Activated CD4-positive, alpha-beta T cell treated with anti-CD3 and anti-CD28 coated beads for 36 hours (primary cell): ENCODE measurements around the gene OSBP2. TPM values are rescaled to one million over a fixed set of nuclear protein-coding genes. Genes with fewer than 3 reads are reported as not detected.
A peak's percentile ranks its signal among the peaks of the same experiment; 100 is the strongest.

ENCODE experiments used
- ATAC-seq: fragments of 200-7000 bp; cut with Tn5 transposase; one replicate; pipeline ENCODE4 v1.10.0; 2021; ENCODE audit warnings: mild to moderate bottlenecking, moderate library complexity
- CTCF ChIA-PET: fragments of 350-600 bp; sonication (Branson Sonifier 250); formaldehyde crosslinking; loops from one replicate; lab custom pipeline; 2021; ENCODE audit warnings: antibody characterized with exemption; lab: Charles Lee
- POLR2A ChIA-PET: fragments of 350-600 bp; sonication (Branson Sonifier 250); formaldehyde crosslinking; loops from one replicate; lab custom pipeline; 2021; ENCODE audit warnings: antibody characterized with exemption, inconsistent platforms; lab: Charles Lee
- DNase-seq: peaks from one replicate; pipeline ENCODE4 v3.0.0-alpha.2; 2020
- H3K27ac Mint-ChIP-seq: one replicate; pipeline ENCODE4 v1.8.0; 2021; ENCODE audit warnings: mixed read lengths
- H3K27me3 Mint-ChIP-seq: one replicate; pipeline ENCODE4 v1.8.0; 2021; ENCODE audit warnings: mixed read lengths
- H3K36me3 Mint-ChIP-seq: one replicate; pipeline ENCODE4 v1.8.0; 2021; ENCODE audit warnings: low read depth, mixed read lengths
- H3K4me1 Mint-ChIP-seq: one replicate; pipeline ENCODE4 v1.8.0; 2021; ENCODE audit warnings: mixed read lengths
- H3K4me3 Mint-ChIP-seq: one replicate; pipeline ENCODE4 v1.8.0; 2021; ENCODE audit warnings: mild to moderate bottlenecking, moderate library complexity, mixed read lengths
- H3K9me3 Mint-ChIP-seq: one replicate; pipeline ENCODE4 v1.8.0; 2021; ENCODE audit warnings: low read depth, mixed read lengths
- intact Hi-C, 2 experiments: fragments of 100-400 bp; cut with DNase I in 1 of 2; cut with micrococcal nuclease in 1 of 2; formaldehyde crosslinking; loops; one replicate each; pipeline versions ENCODE4 v1.14.2 to v1.15.1; 2022 to 2024; cut with DNase I, micrococcal nuclease
- total RNA-seq, 2 experiments: library from RNA; stranded (reverse); gene quantifications; one replicate each; pipeline ENCODE4 v1.2.3, GENCODE V29; 2021

The OSBP2 gene
- total RNA-seq, 2 experiments from 2014 or later, result 1.2 to 1.4 TPM

DNA sequence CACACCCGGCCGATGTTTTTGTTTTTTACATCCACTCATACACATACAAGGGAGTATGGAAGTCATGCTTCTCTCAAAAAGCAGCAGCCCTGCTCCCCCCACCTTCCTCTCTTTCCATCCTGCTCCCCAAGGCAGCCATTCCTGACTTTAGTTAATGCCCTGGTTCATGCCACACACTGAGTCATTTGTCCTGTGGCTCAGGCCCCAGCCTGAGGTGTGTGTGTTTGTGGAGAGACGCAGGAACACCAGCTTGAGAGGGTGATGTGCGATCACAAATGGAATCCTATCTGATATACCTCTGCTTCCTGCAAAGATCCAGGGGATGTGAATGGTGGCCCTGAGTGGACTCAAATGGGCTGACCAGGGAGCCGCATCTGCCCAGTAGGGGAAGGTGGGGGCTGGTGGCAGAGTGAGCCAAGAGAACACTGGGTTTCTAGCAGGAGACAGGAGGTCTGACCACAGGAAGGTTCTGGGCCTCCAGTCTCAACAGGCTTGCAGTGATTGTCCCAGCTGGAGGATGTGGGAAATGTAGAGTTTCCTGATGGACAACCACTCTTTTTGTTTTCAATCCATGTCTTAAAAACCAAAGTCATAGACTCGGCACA lies 86.7 kb downstream of the OSBP2 start:
- Mint-ChIP-seq H3K36me3 (no peaks in the 10 kb centered on the region), H3K4me3 (no peak overlapping the region), H3K9me3 (no peaks in the 10 kb centered on the region), H3K27ac (no peak overlapping the region), H3K27me3 (peaks cover 2% of the 10 kb centered on the region), H3K4me1 (peaks cover 2% of the 10 kb centered on the region)
- intact Hi-C loops, result no loop called here
- CTCF ChIA-PET, result no interaction called here
- POLR2A ChIA-PET, result no interaction called here
- no peak for ATAC-seq
- no peak for DNase-seq

DNA sequence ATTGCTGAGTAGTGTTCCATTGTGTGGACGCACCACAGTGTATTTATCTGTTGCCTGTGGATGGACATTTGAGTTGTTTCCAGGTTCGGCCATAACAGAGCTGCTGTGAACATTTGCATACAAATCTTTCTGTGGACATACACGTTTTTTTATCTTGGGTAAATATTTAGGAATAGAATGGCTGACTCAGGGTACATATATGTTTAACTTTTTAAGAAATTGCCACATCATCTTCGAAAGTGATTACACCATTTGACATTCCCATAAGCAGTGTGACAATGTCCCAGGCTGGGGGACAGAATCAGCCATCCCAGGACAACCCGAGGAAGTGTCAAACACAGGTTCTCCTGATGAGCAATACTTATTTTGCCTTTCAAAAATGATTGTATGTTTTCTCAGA lies 87.9 kb downstream of the OSBP2 start:
- intact Hi-C loops, result no loop called here
- DNase-seq (no peak), ATAC-seq (no peak)
- Mint-ChIP-seq H3K27me3 (peaks cover 2% of the 10 kb centered on the region), H3K4me3 (no peak overlapping the region), H3K27ac (no peak overlapping the region), H3K36me3 (no peaks in the 10 kb centered on the region), H3K9me3 (no peaks in the 10 kb centered on the region), H3K4me1 (peaks cover 2% of the 10 kb centered on the region)
- POLR2A ChIA-PET, result no interaction called here
- CTCF ChIA-PET, result interaction anchor here (0.8 kb wide), 1 partner anchor 389 kb away, joined by 3 read pairs; no protein-coding TSS in a partner anchor

DNA sequence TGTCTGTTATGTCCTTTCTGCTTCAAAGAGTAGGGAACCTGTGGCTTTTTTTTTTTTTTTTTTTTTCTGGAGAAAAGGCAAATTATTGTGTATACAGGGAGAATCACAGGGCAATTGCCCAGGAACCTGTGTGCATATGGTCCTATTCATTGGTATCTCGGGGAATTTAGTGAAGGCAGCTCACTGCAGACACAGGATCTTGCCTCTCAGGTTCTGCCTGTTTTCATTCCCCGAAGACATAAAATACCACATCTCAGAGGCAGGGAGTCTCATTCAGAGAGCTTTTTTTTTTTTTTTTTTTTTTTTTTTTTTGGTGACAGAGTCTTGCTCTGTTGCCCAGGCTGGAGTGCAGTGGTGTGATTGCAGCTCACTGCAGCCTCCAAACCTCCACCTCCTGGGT lies 88.3 kb downstream of the OSBP2 start:
- Mint-ChIP-seq H3K4me3 (no peak overlapping the region), H3K4me1 (peaks cover 2% of the 10 kb centered on the region), H3K27ac (no peak overlapping the region), H3K27me3 (peaks cover 2% of the 10 kb centered on the region), H3K9me3 (no peaks in the 10 kb centered on the region), H3K36me3 (no peaks in the 10 kb centered on the region)
- intact Hi-C loops, result no loop called here
- ATAC-seq (no peak), DNase-seq (no peak)
- ChIA-PET POLR2A (no interaction called here), CTCF (interaction anchor here (0.8 kb wide), 1 partner anchor 389 kb away, joined by 3 read pairs; no protein-coding TSS in a partner anchor)

DNA sequence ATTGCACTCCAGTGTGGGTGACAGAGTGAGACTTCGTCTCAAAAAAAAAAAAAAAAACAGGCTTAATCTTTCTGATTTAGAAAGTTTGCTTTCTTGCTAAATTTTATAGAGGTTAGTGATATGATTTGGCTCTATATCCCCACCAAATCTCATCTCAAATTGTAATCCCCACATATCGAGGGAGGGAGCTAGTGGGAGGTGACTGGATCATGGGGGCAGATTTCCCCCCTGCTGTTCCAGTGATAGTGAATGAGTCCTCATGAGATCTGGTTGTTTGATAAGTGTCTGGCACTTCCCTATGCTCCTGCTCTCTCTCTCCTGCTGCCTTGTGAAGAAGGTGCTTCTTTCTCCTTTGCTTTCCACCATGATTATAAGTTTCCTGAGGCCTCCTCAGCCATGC lies 90.9 kb downstream of the OSBP2 start:
- ChIA-PET POLR2A (no interaction called here), CTCF (interaction anchor here (0.7 kb wide), 2 partner anchors 151 to 218 kb away, joined by 3 to 4 read pairs; no protein-coding TSS in a partner anchor)
- Mint-ChIP-seq H3K9me3 (no peaks in the 10 kb centered on the region), H3K4me3 (no peak overlapping the region), H3K4me1 (no peaks in the 10 kb centered on the region), H3K27me3 (no peaks in the 10 kb centered on the region), H3K27ac (no peak overlapping the region), H3K36me3 (no peaks in the 10 kb centered on the region)
- intact Hi-C loops, result no loop called here
- DNase-seq (no peak), ATAC-seq (no peak)

DNA sequence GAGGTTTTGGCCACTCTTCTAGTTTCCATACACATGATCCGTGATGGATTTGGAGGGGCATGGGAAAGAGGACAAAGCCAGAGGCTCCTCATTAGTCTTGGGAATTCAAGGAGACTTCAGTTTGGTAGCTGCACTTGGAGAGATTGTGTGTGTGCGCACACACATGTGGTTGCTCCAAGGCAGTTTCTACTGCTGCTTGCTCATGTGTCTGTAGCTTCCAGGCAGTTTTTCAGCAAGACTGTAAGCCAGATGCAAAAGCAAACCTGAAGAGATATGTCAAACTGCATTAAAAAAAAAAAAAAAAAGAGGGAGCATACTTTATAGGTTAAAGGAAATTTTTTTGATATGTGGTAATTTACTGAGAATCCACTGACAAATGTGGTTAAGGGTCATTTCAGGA lies 95.7 kb downstream of the OSBP2 start:
- no peaks in the 10 kb centered on the region for H3K9me3 Mint-ChIP-seq
- ATAC-seq (no peak), DNase-seq (no peak)
- ChIA-PET POLR2A (no interaction called here), CTCF (interaction anchor here (0.6 to 1.0 kb wide), 2 partner anchors 10 to 23 kb away, joined by 3 read pairs; no protein-coding TSS in a partner anchor)
- H3K4me3 Mint-ChIP-seq, result no peak overlapping the region
- H3K27me3 Mint-ChIP-seq, result no peaks in the 10 kb centered on the region
- intact Hi-C loops, result no loop called here
- H3K36me3 Mint-ChIP-seq, result no peaks in the 10 kb centered on the region
- no peak overlapping the region for H3K27ac Mint-ChIP-seq
- H3K4me1 Mint-ChIP-seq, result no peaks in the 10 kb centered on the region

DNA sequence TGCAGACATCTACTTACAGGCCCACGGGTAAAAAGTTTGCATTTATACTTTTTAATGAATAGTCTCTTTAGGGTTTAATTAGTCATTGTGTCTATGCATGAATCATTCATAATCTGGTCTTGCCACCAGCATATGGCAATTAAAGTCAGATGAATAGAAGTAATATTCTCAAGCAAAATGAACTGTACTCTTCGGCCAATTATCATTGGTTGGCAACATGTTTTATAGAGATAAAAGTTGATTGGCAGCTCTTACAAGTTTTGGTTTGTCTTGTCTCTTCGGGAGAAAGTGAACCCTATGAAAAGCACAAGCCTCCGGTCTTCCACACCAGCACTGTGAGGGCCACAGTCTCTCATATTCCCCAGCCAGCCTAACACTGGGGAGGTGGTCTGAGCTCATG lies 97.8 kb downstream of the OSBP2 start:
- H3K4me3 Mint-ChIP-seq, result no peak overlapping the region
- no peak overlapping the region for H3K27ac Mint-ChIP-seq
- intact Hi-C loops, result no loop called here
- ChIA-PET POLR2A (no interaction called here), CTCF (no interaction called here)
- no peaks in the 10 kb centered on the region for H3K4me1 Mint-ChIP-seq
- ATAC-seq (no peak), DNase-seq (no peak)
- no peaks in the 10 kb centered on the region for H3K36me3 Mint-ChIP-seq
- H3K27me3 Mint-ChIP-seq, result no peaks in the 10 kb centered on the region
- H3K9me3 Mint-ChIP-seq, result no peaks in the 10 kb centered on the region

DNA sequence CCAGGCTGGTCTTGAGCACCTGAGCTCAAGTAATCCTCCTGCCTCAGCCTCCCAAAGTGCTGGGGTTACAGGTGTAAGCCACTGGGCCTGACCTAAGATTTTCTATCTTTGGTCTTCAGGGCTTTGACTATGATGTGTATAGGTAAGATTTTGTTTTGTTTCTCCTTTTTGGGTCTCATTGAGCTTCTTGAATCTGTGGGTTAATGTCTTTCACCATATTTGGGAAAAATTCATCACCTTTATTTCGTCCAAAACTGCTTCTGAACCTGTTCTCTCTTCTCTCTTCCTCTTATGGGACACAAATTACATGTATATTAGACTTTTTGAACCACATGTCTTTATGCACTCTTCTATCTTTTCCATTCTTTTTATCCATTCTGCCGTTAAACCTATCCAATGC lies 100.4 kb downstream of the OSBP2 start:
- no peaks in the 10 kb centered on the region for H3K4me1 Mint-ChIP-seq
- ChIA-PET CTCF (interaction anchor here (0.7 kb wide), 1 partner anchor 122 kb away, joined by 3 read pairs; no protein-coding TSS in a partner anchor), POLR2A (no interaction called here)
- H3K27me3 Mint-ChIP-seq, result peaks cover 4% of the 10 kb centered on the region
- no peaks in the 10 kb centered on the region for H3K36me3 Mint-ChIP-seq
- intact Hi-C loops, result no loop called here
- H3K4me3 Mint-ChIP-seq, result no peak overlapping the region
- DNase-seq (no peak), ATAC-seq (no peak)
- no peaks in the 10 kb centered on the region for H3K9me3 Mint-ChIP-seq
- no peak overlapping the region for H3K27ac Mint-ChIP-seq

DNA sequence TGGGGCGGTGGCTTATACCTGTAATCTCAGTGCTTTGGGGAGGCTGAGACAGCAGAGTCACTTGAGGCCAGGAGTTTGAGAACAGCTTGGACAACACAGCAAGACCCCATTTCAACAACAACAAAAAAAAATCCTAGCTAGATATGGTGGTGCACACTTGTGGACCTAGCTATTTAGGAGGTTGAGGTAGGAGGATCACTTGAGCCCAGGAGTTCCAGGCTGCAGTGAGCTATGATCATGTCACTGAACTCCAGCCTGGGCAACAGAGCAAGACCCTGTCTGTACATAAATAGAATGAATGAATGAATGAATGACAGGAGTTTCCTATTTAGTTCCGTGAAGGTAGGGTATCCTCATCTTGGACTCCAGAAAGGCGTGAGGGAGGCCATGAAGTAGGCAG lies 107.0 kb downstream of the OSBP2 start:
- Mint-ChIP-seq H3K27ac (no peak overlapping the region), H3K27me3 (peaks cover 37% of the 10 kb centered on the region), H3K9me3 (no peaks in the 10 kb centered on the region), H3K36me3 (no peaks in the 10 kb centered on the region), H3K4me1 (no peaks in the 10 kb centered on the region), H3K4me3 (no peak overlapping the region)
- DNase-seq, result no peak
- ChIA-PET POLR2A (no interaction called here), CTCF (interaction anchor here (0.6 to 1.1 kb wide), 2 partner anchors 38 to 89 kb away, joined by 3 read pairs; no protein-coding TSS in a partner anchor)
- no peak for ATAC-seq
- intact Hi-C loops, result no loop called here

DNA sequence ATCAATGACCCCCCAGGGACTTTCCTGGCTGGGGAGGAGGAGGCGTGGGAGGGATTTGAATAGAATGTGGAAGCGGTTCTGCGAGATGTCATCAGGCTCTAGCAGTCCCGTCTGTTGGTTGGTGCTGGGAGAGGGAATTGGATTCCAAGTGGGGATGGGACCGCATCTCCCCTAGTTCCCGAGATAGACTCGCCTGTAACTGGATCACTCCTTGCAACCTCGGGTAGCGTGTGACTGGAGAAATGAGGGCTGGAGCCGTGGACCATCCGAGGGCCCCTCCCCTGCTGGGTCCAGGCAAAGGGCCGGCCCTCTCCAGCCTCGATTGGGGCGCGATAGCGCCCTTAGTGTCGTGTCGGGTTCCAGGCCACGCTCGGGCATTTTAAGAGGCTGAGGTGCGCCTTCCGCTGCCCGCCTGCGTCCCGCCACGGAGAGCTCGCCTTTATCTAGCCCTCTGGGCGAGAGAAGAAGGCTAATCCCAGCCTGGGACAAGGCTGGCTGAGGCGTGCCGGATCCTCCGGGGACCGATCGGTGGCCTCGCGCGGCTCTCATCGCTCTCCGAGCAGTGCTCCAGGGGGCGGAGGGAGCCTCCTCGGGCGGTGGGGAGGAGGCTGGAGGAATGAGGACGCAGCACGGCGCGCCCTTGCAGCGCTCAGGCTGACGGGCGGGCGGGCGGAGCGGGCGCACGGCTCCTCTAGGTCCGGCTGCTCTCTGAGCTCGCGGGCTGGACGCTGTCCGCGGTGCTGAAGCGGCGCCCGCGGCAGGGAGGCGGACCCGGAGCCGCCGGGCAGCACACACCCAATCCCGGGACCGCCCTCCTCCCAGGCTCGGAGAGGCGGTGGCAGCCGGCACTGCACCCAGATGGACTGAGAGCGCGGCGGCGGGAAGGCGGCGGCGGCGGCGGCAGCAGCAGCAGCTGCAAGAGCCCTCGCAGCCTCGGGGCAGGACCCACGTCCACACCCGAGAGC lies 107.8 kb downstream of the OSBP2 start:
- CTCF ChIA-PET, result interaction anchor here (0.6 to 1.1 kb wide), 3 partner anchors 38 to 117 kb away, joined by 3 to 4 read pairs (median 3); no protein-coding TSS in a partner anchor
- intact Hi-C loops, result no loop called here
- DNase-seq (peak; percentile 86), ATAC-seq (peak; percentile 99)
- POLR2A ChIA-PET, result no interaction called here
- Mint-ChIP-seq H3K9me3 (no peaks in the 10 kb centered on the region), H3K4me1 (no peaks in the 10 kb centered on the region), H3K4me3 (no peak overlapping the region), H3K36me3 (no peaks in the 10 kb centered on the region), H3K27ac (no peak overlapping the region), H3K27me3 (peaks cover 37% of the 10 kb centered on the region)

DNA sequence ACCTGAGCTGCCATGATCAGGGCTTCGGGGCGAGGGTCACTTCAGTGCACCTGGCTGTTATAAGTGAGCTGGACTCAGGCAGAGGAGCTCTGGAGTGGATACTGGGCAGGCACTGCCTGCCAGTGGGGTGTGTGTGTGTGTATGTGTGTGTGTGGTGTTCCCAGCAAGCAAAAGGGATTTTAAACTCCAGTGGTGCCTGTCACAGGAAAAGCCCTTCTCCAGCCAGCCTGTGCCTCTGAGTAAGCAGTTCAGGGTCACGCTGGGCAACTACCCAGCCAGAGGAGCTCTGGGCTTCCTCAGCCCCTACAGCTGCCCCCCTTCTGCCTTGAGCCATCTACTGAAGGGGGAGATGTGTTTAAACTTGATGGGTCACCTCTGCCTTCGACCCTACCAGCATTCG lies 109.0 kb downstream of the OSBP2 start:
- Mint-ChIP-seq H3K4me3 (no peak overlapping the region), H3K27ac (no peak overlapping the region), H3K4me1 (no peaks in the 10 kb centered on the region), H3K27me3 (peaks cover 37% of the 10 kb centered on the region), H3K9me3 (no peaks in the 10 kb centered on the region), H3K36me3 (no peaks in the 10 kb centered on the region)
- ChIA-PET POLR2A (no interaction called here), CTCF (interaction anchor here (1.1 kb wide), 1 partner anchor 14 kb away, joined by 3 read pairs; no protein-coding TSS in a partner anchor)
- no peak for DNase-seq
- no peak for ATAC-seq
- intact Hi-C loops, result no loop called here

DNA sequence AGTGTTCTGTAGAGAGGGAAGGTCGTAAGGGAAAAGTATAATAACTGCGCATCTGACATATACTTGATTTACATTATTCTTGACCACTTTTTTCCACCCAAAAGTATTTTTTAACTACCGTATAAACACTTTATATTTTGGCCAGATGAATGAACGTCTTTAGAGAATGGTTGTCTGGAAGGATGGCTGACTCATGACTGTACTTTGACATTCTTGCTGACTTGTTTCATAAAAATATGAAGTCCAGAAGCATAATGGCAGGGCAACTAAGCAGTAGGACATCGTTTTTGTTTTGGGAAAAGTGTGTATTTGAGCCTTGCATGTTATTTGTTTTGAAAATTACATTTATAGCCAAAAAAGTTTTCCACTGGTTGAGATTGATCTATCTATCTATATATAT lies 110.0 kb downstream of the OSBP2 start:
- Mint-ChIP-seq H3K27me3 (peaks cover 37% of the 10 kb centered on the region), H3K9me3 (no peaks in the 10 kb centered on the region), H3K4me3 (no peak overlapping the region), H3K4me1 (no peaks in the 10 kb centered on the region), H3K27ac (no peak overlapping the region), H3K36me3 (no peaks in the 10 kb centered on the region)
- CTCF ChIA-PET, result no interaction called here
- intact Hi-C loops, result no loop called here
- DNase-seq (no peak), ATAC-seq (no peak)
- POLR2A ChIA-PET, result no interaction called here
